Measurements from ENCODE around the gene TMEM156. TPM values are rescaled to one million over a fixed set of nuclear protein-coding genes. Genes with fewer than 3 reads are reported as not detected.

Gene TMEM156
- total RNA-seq, 2 experiments from 2014 or later = 18.4 TPM

DNA sequence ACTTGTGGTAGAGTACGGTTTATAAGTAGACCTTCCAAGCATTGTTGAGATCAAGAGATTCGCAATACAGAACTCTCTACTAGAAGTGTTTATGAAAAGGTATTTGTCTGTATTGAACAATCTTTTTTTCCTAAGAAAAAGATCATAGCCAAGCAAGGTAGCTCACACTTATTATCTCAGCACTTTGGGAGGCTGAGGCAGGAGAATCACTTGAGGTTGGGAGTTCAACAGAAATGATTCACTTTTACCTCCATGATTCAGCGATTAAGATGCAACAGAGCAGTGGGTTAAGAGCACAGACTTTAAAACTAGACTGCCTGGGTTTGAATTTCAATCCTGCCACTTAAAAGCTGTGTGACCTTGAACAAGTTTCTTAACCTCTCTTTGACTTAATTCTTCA, 74.3 kb downstream of the TMEM156 start:
- POLR2A ChIA-PET = interaction anchor here (0.8 to 1.7 kb wide), 2 partner anchors 8 to 86 kb away, joined by 3 to 8 read pairs; no protein-coding TSS in a partner anchor
- peak; percentile 24 for ATAC-seq (ENCODE audit: poor library complexity)

DNA sequence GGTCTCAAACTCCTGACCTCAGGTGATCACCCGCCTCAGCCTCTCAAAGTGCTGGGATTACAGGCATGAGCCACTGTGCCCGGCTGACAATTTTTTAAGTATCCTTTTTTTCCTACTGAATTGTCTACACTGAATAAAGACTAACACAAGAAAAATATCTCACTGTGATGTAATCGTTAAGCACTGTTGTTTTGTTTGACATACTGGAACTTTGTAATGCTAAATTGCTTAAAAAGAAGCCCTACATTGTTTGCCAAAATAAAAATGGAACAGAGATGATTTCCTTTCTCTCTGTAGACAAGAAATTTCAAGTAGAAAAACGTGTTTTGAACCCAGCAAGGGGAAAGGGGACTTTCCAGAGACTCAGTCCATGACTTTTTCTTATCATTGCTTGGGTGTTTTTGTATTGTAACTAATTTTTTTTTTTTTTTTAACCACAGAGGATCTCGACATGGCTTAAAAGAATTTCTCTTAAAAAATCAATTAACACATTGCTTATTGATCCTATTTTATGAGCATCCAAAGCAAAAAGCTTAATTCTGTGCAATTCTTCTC, 74.9 kb downstream of the TMEM156 start:
- no peaks in the 10 kb centered on the region for H3K36me3 Mint-ChIP-seq (ENCODE audit: low read depth)
- H3K9me3 Mint-ChIP-seq = peaks cover 5% of the 10 kb centered on the region
- H3K9me3 ChIP-seq (ENCODE audit: control insufficient read depth in 1 of 2, insufficient read depth in 1 of 2, low read length in 2 of 2) = no peaks in the 10 kb centered on the region
- intact Hi-C loops (cut with DNase I, micrococcal nuclease) = no loop called here
- no peaks in the 10 kb centered on the region for H3K27me3 Mint-ChIP-seq
- H3K4me1 ChIP-seq (ENCODE audit: insufficient read depth, low read length) = no peaks in the 10 kb centered on the region
- no peaks in the 10 kb centered on the region for H3K36me3 ChIP-seq (ENCODE audit: insufficient read depth, low read length)
- ChIA-PET POLR2A (no interaction called here), CTCF (no interaction called here)
- TF ChIP-seq, protein P1, sequence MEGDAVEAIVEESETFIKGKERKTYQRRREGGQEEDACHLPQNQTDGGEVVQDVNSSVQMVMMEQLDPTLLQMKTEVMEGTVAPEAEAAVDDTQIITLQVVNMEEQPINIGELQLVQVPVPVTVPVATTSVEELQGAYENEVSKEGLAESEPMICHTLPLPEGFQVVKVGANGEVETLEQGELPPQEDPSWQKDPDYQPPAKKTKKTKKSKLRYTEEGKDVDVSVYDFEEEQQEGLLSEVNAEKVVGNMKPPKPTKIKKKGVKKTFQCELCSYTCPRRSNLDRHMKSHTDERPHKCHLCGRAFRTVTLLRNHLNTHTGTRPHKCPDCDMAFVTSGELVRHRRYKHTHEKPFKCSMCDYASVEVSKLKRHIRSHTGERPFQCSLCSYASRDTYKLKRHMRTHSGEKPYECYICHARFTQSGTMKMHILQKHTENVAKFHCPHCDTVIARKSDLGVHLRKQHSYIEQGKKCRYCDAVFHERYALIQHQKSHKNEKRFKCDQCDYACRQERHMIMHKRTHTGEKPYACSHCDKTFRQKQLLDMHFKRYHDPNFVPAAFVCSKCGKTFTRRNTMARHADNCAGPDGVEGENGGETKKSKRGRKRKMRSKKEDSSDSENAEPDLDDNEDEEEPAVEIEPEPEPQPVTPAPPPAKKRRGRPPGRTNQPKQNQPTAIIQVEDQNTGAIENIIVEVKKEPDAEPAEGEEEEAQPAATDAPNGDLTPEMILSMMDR (IDR thresholded peaks at IDR 0.05) = no peak
- H3K27ac Mint-ChIP-seq = no peak overlapping the region
- peaks cover 17% of the 10 kb centered on the region for H3K4me1 Mint-ChIP-seq (ENCODE audit: low read depth)
- peak; percentile 21 for ATAC-seq (ENCODE audit: poor library complexity)
- no peaks in the 10 kb centered on the region for H3K27me3 ChIP-seq (ENCODE audit: control insufficient read depth in 1 of 2, insufficient read depth in 2 of 2, low read length in 2 of 2)
- DNase-seq = peak in 3 of 14 experiments; percentile 4 to 27 (median 14)
- H3K4me3 Mint-ChIP-seq = no peak overlapping the region
- H3K4me3 ChIP-seq (ENCODE audit: low read length) = no peak overlapping the region
- no peak overlapping the region for H3K27ac ChIP-seq (ENCODE audit: low read depth in 1 of 2, low read length in 2 of 2)

More for the DNA sequence above, 74.3 kb downstream of the TMEM156 start:
- H3K4me1 ChIP-seq (ENCODE audit: insufficient read depth, low read length) = no peaks in the 10 kb centered on the region
- Mint-ChIP-seq H3K36me3 (ENCODE audit: low read depth) (no peaks in the 10 kb centered on the region), H3K27me3 (no peaks in the 10 kb centered on the region), H3K4me1 (ENCODE audit: low read depth) (peaks cover 17% of the 10 kb centered on the region), H3K4me3 (no peak overlapping the region), H3K9me3 (peaks cover 5% of the 10 kb centered on the region), H3K27ac (no peak overlapping the region)
- H3K9me3 ChIP-seq (ENCODE audit: control insufficient read depth in 1 of 2, insufficient read depth in 1 of 2, low read length in 2 of 2) = no peaks in the 10 kb centered on the region
- intact Hi-C loops (cut with DNase I, micrococcal nuclease) = no loop called here
- no peaks in the 10 kb centered on the region for H3K27me3 ChIP-seq (ENCODE audit: control insufficient read depth in 1 of 2, insufficient read depth in 2 of 2, low read length in 2 of 2)
- H3K4me3 ChIP-seq (ENCODE audit: low read length) = no peak overlapping the region
- TF ChIP-seq, protein P1 (IDR thresholded peaks at IDR 0.05) = no peak
- no peak overlapping the region for H3K27ac ChIP-seq (ENCODE audit: low read depth in 1 of 2, low read length in 2 of 2)
- H3K36me3 ChIP-seq (ENCODE audit: insufficient read depth, low read length) = no peaks in the 10 kb centered on the region
- no peak for DNase-seq
- CTCF ChIA-PET = no interaction called here

DNA sequence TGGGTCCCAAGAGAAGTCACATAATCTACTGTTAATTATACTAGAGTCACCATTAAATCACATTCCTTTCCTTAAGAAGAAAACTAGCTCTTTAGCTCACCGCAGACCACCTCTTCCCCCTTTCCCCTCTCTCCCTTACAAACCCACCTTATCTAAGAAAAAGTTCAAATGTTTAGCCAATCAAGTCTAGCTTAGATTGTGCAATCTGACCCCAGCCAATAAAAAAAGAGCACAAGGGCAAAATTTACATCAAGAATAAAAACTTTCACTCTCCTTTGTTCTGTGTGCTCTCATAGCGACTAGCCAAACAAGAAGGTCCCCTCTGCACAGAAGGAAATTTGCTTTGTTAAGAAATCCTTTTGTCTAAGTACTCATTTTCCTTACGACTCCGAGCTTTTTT, 76.3 kb downstream of the TMEM156 start:
- H3K4me3 Mint-ChIP-seq = no peak overlapping the region
- H3K36me3 Mint-ChIP-seq (ENCODE audit: low read depth) = no peaks in the 10 kb centered on the region
- Histone ChIP-seq H3K4me1 (ENCODE audit: insufficient read depth, low read length) (no peaks in the 10 kb centered on the region), H3K36me3 (ENCODE audit: insufficient read depth, low read length) (no peaks in the 10 kb centered on the region), H3K27ac (ENCODE audit: low read depth in 1 of 2, low read length in 2 of 2) (no peak overlapping the region), H3K4me3 (ENCODE audit: low read length) (no peak overlapping the region), H3K9me3 (ENCODE audit: control insufficient read depth in 1 of 2, insufficient read depth in 1 of 2, low read length in 2 of 2) (no peaks in the 10 kb centered on the region), H3K27me3 (ENCODE audit: control insufficient read depth in 1 of 2, insufficient read depth in 2 of 2, low read length in 2 of 2) (no peaks in the 10 kb centered on the region)
- POLR2A ChIA-PET = no interaction called here
- H3K27ac Mint-ChIP-seq = no peak overlapping the region
- no peaks in the 10 kb centered on the region for H3K27me3 Mint-ChIP-seq
- CTCF ChIA-PET = interaction anchor here (1.6 kb wide), 1 partner anchor 179 kb away, joined by 3 read pairs; no protein-coding TSS in a partner anchor
- TF ChIP-seq, protein P1 (IDR thresholded peaks at IDR 0.05) = no peak
- H3K4me1 Mint-ChIP-seq (ENCODE audit: low read depth) = peaks cover 17% of the 10 kb centered on the region
- ATAC-seq (ENCODE audit: poor library complexity) (no peak), DNase-seq (no peak)
- intact Hi-C loops (cut with DNase I, micrococcal nuclease) = no loop called here
- no peaks in the 10 kb centered on the region for H3K9me3 Mint-ChIP-seq
